Hypothalamus (tissue), 51 donors: Measurements from ENCODE around the gene TEX52.

Source experiments
- DNase-seq, 51 donors: peaks; one replicate each; lab custom pipeline; 2025; lab: John Stamatoyannopoulos, UW

Gene TEX52

GRCh38 chr12:2833810-2834209 lies 23.0 kb downstream of the TEX52 start:
- DNase-seq: no peak

GRCh38 chr12:2833327-2833726 lies 23.5 kb downstream of the TEX52 start:
- DNase-seq: no peak

- DNase-seq: no peak
Observed at GRCh38 chr12:2832550-2833127, 24.2 kb downstream of the TEX52 start.

DNA sequence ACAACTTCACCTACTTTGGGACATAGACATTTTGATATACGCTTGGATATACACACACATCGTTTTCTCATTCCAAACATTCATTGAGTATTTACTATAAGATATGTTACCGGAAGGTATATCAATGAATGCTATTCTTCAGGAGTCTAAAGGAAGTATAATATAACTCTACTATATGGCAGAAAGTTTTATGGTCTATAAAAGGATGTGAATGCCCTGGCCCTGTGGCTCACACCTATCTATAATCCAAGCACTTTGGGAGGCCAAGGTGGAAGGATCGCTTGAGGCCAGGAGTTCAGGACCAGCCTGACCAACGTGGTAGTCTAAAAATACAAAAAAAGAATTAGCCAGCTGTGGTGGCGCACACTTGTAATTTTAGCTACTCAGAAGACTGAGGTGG lies 27.6 kb downstream of the TEX52 start:
- no peak for DNase-seq

- DNase-seq: no peak
Observed at GRCh38 chr12:2826721-2827515, 29.9 kb downstream of the TEX52 start.

DNA sequence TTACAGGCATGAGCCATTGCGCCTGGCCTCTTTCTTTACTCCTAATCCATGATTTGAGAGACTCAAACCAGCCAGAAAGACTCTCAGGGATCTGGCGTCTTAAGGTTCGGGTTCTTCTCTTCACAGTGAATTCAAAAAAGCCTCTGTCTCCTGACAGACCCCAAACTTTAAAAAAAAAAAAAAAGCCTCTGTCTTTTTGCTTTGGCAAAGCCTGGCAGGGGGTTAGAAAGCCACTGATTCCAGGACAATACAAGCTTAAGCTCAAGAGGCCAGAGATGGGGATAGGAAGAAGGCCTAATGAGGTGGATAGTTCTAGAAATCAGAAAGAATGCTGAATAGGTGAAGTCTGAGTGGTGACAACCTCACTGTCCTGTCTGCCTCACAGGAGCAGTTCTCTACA lies 30.8 kb downstream of the TEX52 start:
- DNase-seq: no peak

GRCh38 chr12:2825132-2825531 lies 31.7 kb downstream of the TEX52 start:
- peak in 4 of 51 donors; percentile 6 to 13 (median 7) for DNase-seq

GRCh38 chr12:2824541-2824940 lies 32.3 kb downstream of the TEX52 start:
- DNase-seq: no peak

DNA sequence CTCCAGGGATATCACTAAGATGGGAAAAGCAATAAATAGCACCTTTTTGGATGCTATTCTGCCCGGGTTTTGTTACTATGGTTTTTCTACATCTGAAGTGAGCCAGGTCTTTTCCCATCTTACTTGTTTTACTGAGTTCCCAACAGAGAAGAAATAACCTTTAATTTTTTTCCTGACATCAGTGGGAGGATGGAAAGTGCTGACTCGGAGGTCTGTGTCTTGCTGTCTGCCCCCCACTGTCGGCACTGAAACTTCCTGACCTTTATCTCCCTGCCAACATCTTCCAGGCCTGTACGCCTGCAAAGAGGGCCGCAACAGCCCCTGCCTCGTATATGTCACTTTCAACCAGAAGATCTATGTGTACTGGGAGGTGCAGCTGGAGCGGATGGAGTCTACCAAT lies 33.4 kb downstream of the TEX52 start:
- DNase-seq: no peak

- no peak for DNase-seq
Observed at GRCh38 chr12:2820432-2820831, 36.4 kb downstream of the TEX52 start.

DNA sequence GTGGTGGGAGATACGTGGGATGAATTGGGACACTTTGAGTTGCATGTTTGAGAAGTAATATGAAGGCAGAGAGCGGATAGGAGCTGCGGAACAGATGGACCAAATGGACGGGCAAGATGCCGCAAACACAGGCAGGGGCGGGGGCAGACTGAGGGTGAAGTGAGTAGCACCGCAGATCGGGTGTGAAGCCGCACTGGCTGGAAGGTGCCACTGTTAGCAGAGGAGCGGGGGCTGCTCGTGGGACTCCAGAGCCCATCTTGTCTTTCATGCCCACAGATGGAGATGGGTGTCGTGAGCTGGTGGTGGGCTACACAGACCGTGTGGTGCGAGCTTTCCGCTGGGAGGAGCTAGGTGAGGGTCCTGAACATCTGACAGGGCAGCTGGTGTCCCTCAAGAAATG lies 37.0 kb downstream of the TEX52 start:
- DNase-seq: no peak

DNA sequence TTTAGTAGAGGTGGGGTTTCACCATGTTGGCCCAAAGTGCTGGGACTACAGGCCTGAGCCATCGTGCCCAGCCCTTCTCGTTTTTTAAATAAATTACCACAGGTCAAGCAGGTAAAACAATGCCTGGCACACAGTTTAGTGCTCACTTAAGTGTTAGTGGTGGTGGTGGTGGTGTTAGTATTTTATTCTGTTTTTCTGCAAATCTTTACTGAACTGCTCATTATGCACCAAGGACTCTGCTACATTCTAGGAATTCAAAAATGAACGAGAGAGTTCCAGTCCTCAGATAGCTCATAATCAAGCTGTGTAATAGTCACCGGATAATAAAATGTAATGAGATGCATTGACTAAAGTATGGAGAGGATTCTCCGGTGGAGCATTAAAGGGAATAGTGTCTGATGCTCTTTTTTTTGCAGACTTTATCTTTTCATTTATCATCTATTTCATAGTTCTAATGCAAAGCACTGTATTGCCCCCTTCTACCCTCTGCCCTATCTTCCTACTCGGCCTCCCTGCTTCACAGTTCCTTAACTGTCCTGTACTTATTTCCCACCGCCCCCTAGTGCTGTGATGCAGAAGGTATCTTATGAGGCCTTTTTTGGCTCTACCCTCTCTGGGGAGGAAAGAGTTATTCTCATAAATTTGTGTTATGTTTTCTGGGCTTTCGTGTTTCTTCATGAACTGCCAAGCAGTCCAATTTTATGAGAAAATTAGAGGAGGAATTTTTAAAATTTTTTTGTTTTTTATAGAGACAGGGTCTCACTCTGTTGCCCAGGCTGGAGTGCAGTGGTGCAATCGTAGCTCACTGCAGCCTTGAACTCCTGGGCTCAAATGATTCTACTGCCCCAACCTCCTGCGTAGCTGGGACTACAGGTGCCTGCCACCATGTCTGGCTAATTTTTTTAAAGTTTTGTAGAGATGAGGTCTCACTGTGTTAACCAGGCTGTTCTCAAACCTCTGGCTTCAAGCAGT lies 43.3 kb downstream of the TEX52 start:
- DNase-seq: peak in 8 of 51 donors; percentile 6 to 50 (median 11)

DNA sequence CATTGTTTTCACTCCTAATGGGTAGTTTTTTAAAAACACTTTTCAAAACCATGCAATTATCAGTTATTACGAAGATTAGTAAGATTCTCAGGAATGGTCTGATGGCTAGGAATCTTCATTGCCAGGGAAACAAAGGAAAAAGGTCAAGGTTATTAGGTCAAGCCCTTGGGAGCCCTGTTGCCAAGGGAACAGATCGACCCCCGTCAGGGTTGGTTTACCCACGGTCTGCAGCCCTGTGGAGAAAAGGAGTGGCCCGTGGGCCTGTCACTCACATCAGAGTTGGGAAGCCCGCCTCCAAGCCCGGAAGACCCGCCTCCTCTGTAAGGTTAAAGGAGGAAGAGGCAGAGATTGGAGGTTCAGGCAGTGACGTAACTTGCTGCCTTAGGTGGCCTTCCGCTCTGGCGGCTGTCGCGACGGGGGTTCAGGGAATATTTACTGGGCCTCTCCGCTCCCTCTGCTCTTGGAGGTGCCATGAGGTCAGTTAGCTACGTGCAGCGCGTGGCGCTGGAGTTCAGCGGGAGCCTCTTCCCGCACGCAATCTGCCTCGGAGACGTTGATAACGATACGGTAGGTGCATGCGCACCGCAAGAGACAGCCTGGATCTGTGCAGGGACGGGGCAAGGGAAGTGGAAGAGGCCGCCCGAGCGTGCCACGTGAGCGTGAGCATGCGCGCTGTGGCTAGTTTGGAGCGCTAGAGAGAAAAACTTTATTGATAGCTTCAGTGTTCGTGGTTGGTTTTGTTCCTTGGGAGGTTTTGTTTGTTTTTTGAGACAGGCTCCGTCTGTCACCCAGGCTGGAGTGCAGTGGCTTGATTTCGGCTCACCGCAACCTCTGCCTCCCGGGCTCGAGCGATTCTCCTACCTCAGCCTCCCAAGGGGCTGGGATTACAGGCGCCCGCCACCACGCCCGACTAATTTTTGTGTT lies 44.3 kb downstream of the TEX52 start, which contains the start of gene ITFG2:
ITFG2 (plus strand) TSS at position 379 of the 924 bp plus-strand sequence; CDS start at position 472, 93 bp downstream.
- peak; percentile 62 to 100 (median 98) for DNase-seq

DNA sequence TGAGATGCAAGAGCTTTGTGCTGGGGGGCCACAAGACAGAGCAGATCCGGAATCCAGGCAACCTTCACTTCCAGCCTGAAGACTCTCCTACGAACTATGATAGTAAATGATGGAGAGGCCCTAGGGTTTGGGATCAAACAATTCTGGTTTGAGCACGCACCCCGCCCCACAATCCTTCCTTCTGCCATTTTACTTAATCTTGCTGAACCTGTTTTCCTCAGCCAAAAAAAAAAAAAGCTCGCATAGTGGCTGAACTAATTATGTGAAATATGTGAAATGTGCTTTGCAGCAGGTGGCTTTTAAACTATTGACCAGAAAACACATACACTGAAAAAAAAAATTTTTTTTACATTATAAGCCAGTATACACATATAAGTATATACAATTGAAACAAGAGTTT lies 45.0 kb downstream of the TEX52 start:
- no peak for DNase-seq

DNA sequence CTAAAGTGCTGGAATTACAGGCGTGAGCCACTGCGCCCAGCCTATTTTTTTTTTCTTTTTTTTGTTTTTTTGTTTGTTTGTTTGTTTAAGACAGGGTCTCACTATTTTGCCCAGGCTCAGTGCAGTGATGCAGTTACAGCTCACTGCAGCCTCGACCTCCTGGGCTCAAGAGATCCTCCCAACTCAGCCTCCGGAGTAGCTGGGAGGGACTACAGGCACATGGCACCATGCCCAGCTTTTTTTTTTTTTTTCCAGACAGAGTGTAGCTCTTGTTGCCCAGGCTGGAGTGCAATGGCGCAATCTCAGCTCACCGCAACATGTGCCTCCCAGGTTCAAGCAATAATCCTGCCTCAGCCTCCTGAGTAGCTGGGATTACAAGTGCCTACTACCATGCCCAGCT lies 50.1 kb downstream of the TEX52 start:
- no peak for DNase-seq

GRCh38 chr12:2805143-2805520 lies 51.7 kb downstream of the TEX52 start:
- no peak for DNase-seq

- peak in 27 of 51 donors; percentile 5 to 62 (median 23) for DNase-seq
Observed at GRCh38 chr12:2804393-2805142, 52.3 kb downstream of the TEX52 start.

GRCh38 chr12:2803635-2804392 lies 53.0 kb downstream of the TEX52 start:
- DNase-seq: no peak
